ENCODE results near the gene LYPLAL1.

LYPLAL1 gene

DNA sequence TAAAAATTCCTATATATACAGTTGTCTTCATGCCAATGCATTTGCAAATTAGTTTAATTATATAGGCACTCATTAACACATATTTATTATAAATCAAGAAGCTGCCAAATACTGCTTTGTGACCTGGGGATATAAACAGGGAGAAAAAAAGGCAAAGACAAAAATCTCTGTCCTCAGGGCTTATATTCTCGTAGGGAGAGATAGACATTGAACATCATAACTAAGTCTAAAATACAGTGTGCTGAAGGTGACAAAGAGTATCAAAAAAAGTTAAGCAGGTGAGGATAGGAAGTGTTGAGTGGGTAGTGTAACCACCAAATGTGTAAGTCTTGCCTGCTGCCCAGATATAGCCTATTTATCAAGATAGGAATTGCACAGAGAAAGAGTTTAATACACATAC, 40.7 kb upstream of the LYPLAL1 start:
- no peak overlapping the region for H3K4me2 ChIP-seq (ENCODE audit: low read depth, low read length)
- no peaks in the 10 kb centered on the region for H3K36me3 ChIP-seq (replicated peaks; ENCODE audit: insufficient read depth, low read length)
- no peaks in the 10 kb centered on the region for H4K20me1 ChIP-seq (ENCODE audit: insufficient read depth, low read length)
- H3K9me3 ChIP-seq (replicated peaks; ENCODE audit: insufficient read depth, low read length), result no peaks in the 10 kb centered on the region
- no peak for DNase-seq
- H2AFZ ChIP-seq (ENCODE audit: low read length), result no peak overlapping the region
- H3K27ac ChIP-seq (ENCODE audit: low read length), result no peak overlapping the region
- H3F3A ChIP-seq (ENCODE audit: insufficient read depth, low read length), result no peaks in the 10 kb centered on the region
- no peaks in the 10 kb centered on the region for H3K27me3 ChIP-seq (replicated peaks; ENCODE audit: insufficient read depth, low read length)
- H3K4me3 ChIP-seq (ENCODE audit: low read length), result no peak overlapping the region
- no peaks in the 10 kb centered on the region for H3K79me2 ChIP-seq (ENCODE audit: low read length)
- H3K9me2 ChIP-seq (replicated peaks; ENCODE audit: insufficient read depth, low read length), result no peaks in the 10 kb centered on the region
- no peak overlapping the region for H3K9ac ChIP-seq (ENCODE audit: low read length)
- TF ChIP-seq EZH2 (optimal IDR thresholded peaks at IDR 0.05; ENCODE audit: low read depth, low read length) (no peak), EZH2phosphoT487 (IDR thresholded peaks at IDR 0.05; ENCODE audit: low read length) (no peak)
- TF ChIP-seq, protein P1, sequence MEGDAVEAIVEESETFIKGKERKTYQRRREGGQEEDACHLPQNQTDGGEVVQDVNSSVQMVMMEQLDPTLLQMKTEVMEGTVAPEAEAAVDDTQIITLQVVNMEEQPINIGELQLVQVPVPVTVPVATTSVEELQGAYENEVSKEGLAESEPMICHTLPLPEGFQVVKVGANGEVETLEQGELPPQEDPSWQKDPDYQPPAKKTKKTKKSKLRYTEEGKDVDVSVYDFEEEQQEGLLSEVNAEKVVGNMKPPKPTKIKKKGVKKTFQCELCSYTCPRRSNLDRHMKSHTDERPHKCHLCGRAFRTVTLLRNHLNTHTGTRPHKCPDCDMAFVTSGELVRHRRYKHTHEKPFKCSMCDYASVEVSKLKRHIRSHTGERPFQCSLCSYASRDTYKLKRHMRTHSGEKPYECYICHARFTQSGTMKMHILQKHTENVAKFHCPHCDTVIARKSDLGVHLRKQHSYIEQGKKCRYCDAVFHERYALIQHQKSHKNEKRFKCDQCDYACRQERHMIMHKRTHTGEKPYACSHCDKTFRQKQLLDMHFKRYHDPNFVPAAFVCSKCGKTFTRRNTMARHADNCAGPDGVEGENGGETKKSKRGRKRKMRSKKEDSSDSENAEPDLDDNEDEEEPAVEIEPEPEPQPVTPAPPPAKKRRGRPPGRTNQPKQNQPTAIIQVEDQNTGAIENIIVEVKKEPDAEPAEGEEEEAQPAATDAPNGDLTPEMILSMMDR (IDR thresholded peaks at IDR 0.05; ENCODE audit: low read length), result no peak
- no peaks in the 10 kb centered on the region for H3K4me1 ChIP-seq (ENCODE audit: low read length)

DNA sequence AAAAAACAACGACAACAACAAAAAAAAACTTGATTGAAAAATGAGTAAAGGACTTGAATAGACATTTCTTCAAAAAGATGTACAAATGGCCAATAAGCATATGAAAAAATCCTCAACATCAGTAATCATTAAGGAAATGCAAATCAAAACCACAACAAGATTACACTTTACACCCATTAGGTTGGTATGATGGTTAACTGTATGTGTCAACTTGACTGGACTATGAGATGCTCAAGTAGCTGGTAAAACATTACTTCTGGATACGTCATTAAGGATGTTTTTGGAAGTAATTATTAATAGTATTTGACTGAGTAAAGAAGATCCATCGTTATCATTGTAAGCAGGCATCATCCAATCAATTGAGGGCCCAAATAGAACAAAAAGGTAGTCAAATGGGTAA, 34.9 kb upstream of the LYPLAL1 start:
- Histone ChIP-seq H3F3A (ENCODE audit: insufficient read depth, low read length) (no peaks in the 10 kb centered on the region), H3K36me3 (replicated peaks; ENCODE audit: insufficient read depth, low read length) (no peaks in the 10 kb centered on the region), H3K9me2 (replicated peaks; ENCODE audit: insufficient read depth, low read length) (no peaks in the 10 kb centered on the region), H3K27me3 (replicated peaks; ENCODE audit: insufficient read depth, low read length) (no peaks in the 10 kb centered on the region), H3K4me2 (ENCODE audit: low read depth, low read length) (no peak overlapping the region), H2AFZ (ENCODE audit: low read length) (no peak overlapping the region), H3K9ac (ENCODE audit: low read length) (no peak overlapping the region), H4K20me1 (ENCODE audit: insufficient read depth, low read length) (no peaks in the 10 kb centered on the region), H3K27ac (ENCODE audit: low read length) (no peak overlapping the region), H3K4me3 (ENCODE audit: low read length) (no peak overlapping the region), H3K9me3 (replicated peaks; ENCODE audit: insufficient read depth, low read length) (no peaks in the 10 kb centered on the region), H3K4me1 (ENCODE audit: low read length) (no peaks in the 10 kb centered on the region), H3K79me2 (ENCODE audit: low read length) (no peaks in the 10 kb centered on the region)
- TF ChIP-seq, protein P1 (IDR thresholded peaks at IDR 0.05; ENCODE audit: low read length), result no peak
- TF ChIP-seq EZH2phosphoT487 (IDR thresholded peaks at IDR 0.05; ENCODE audit: low read length) (no peak), EZH2 (optimal IDR thresholded peaks at IDR 0.05; ENCODE audit: low read depth, low read length) (no peak)
- no peak for DNase-seq

DNA sequence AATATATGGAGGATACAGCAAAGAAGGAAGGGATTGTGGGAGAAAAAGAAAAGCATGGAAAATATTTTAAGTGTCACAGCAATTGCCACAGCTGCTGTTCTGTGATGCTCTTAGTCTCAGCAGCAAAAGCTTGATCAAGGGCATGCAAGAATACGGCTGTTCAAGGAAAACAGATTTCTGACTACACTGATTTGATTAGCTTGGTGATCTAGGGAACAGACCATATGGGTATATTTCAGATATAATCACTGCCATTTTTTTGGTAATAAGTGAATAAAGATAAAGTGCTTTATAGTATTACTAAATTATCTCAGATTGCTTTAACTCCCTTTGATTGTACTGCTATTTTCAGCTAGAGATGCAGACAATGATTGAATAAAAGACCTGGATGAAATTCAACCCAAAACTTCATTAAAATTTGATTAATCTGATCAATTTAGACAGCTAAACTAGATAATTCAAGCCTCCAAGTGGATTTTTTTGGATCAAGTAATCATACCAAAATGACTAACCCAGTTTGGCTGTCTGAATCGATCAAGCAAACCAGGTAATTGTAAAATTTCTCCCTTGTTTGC, 33.3 kb upstream of the LYPLAL1 start:
- Histone ChIP-seq H3K9me3 (replicated peaks; ENCODE audit: insufficient read depth, low read length) (no peaks in the 10 kb centered on the region), H3K79me2 (ENCODE audit: low read length) (no peaks in the 10 kb centered on the region), H3K9me2 (replicated peaks; ENCODE audit: insufficient read depth, low read length) (no peaks in the 10 kb centered on the region), H2AFZ (ENCODE audit: low read length) (no peak overlapping the region), H3K36me3 (replicated peaks; ENCODE audit: insufficient read depth, low read length) (no peaks in the 10 kb centered on the region), H3K27me3 (replicated peaks; ENCODE audit: insufficient read depth, low read length) (no peaks in the 10 kb centered on the region), H3K4me1 (ENCODE audit: low read length) (no peaks in the 10 kb centered on the region), H3K4me3 (ENCODE audit: low read length) (no peak overlapping the region), H4K20me1 (ENCODE audit: insufficient read depth, low read length) (no peaks in the 10 kb centered on the region), H3F3A (ENCODE audit: insufficient read depth, low read length) (no peaks in the 10 kb centered on the region), H3K9ac (ENCODE audit: low read length) (no peak overlapping the region), H3K4me2 (ENCODE audit: low read depth, low read length) (no peak overlapping the region), H3K27ac (ENCODE audit: low read length) (no peak overlapping the region)
- DNase-seq, result no peak
- TF ChIP-seq EZH2 (optimal IDR thresholded peaks at IDR 0.05; ENCODE audit: low read depth, low read length) (no peak), EZH2phosphoT487 (IDR thresholded peaks at IDR 0.05; ENCODE audit: low read length) (no peak)
- TF ChIP-seq, protein P1 (IDR thresholded peaks at IDR 0.05; ENCODE audit: low read length), result no peak

All from MM.1S (cell line).